Measurements from ENCODE around the gene EFEMP1.

Gene EFEMP1

GRCh38 chr2:55826246-55826645 is 97.3 kb downstream of the EFEMP1 start:
- no peak for TF ChIP-seq ZNF274 (IDR thresholded peaks at IDR 0.05; ENCODE audit: low read depth, low read length)
- H3K4me3 ChIP-seq (ENCODE audit: low read length), result no peak overlapping the region

GRCh38 chr2:55824551-55825096 is 99.0 kb downstream of the EFEMP1 start:
- no peak for TF ChIP-seq ZNF274 (IDR thresholded peaks at IDR 0.05; ENCODE audit: low read depth, low read length)
- H3K4me3 ChIP-seq (ENCODE audit: low read length), result no peak overlapping the region
